Loucy (cell line): ENCODE measurements around the gene SLC22A17.

ENCODE experiments used
- H2AFZ ChIP-seq: fragments of 200-600 bp; sonication (generic); 2 replicates; pipeline ENCODE4 v1.6.0; 2016; ENCODE audit warnings: antibody characterized with exemption, mild to moderate bottlenecking, low read length, moderate library complexity
- H3F3A ChIP-seq: fragments of 200-600 bp; 2 replicates; pipeline ENCODE4 v1.6.0; 2016; ENCODE audit warnings: antibody characterized with exemption, low read depth, mild to moderate bottlenecking
- H3K27me3 ChIP-seq: fragments of 200-600 bp; sonication (generic); 2 replicates; pipeline ENCODE4 v1.6.1; 2014; ENCODE audit warnings: low read length, mild to moderate bottlenecking; ENCODE audit not compliant: insufficient read depth, poor library complexity, severe bottlenecking
- H3K36me3 ChIP-seq: fragments of 200-600 bp; sonication (generic); 2 replicates; pipeline ENCODE4 v1.6.1; 2016; ENCODE audit warnings: low read length; ENCODE audit not compliant: insufficient read depth
- H3K4me1 ChIP-seq: fragments of 200-600 bp; sonication (generic); 2 replicates; pipeline ENCODE4 v1.5.1; 2014; ENCODE audit warnings: low read length, mild to moderate bottlenecking; ENCODE audit not compliant: insufficient read depth, poor library complexity, severe bottlenecking
- H3K4me2 ChIP-seq: fragments of 200-600 bp; sonication (generic); 2 replicates; pipeline ENCODE4 v1.6.0; 2014; ENCODE audit warnings: antibody characterized with exemption, low read length, low read depth, mild to moderate bottlenecking; ENCODE audit not compliant: poor library complexity, severe bottlenecking
- H3K4me3 ChIP-seq: fragments of 200-600 bp; sonication (generic); 2 replicates; pipeline ENCODE4 v1.5.1; 2014; ENCODE audit warnings: low read length, mild to moderate bottlenecking, mixed read lengths; ENCODE audit not compliant: poor library complexity, severe bottlenecking
- H3K79me2 ChIP-seq: fragments of 200-600 bp; sonication (generic); 2 replicates; pipeline ENCODE4 v1.6.1; 2014; ENCODE audit warnings: low read length; ENCODE audit not compliant: insufficient read depth
- H3K9ac ChIP-seq: fragments of 200-600 bp; sonication (generic); 2 replicates; pipeline ENCODE4 v1.6.0; 2014; ENCODE audit warnings: mild to moderate bottlenecking, low read depth, low read length, moderate library complexity; ENCODE audit not compliant: poor library complexity, severe bottlenecking
- H3K9me2 ChIP-seq: fragments of 200-600 bp; sonication (generic); replicated peaks from 2 replicates; pipeline ENCODE4 v1.6.1; 2016; ENCODE audit warnings: low read depth, low read length, mixed read lengths
- H3K9me3 ChIP-seq: fragments of 200-600 bp; sonication (generic); 2 replicates; pipeline ENCODE4 v1.6.1; 2014; ENCODE audit warnings: mild to moderate bottlenecking, antibody characterized with exemption, low read length, low read depth; ENCODE audit not compliant: insufficient read depth
- H4K20me1 ChIP-seq: fragments of 200-600 bp; sonication (generic); 2 replicates; pipeline ENCODE4 v1.6.0; 2014; ENCODE audit warnings: antibody characterized with exemption, low read length, mild to moderate bottlenecking; ENCODE audit not compliant: insufficient read depth, poor library complexity, severe bottlenecking
- CTCF ChIP-seq: fragments of 200-600 bp; sonication (generic); conservative IDR thresholded peaks from 2 replicates; pipeline ENCODE4 v1.5.1; 2014; ENCODE audit warnings: mild to moderate bottlenecking, antibody characterized with exemption, low read length
- EZH2phosphoT487 ChIP-seq: fragments of 200-600 bp; IDR thresholded peaks from 2 replicates; pipeline ENCODE4 v1.6.1; 2018; ENCODE audit warnings: antibody characterized with exemption, mild to moderate bottlenecking, moderate library complexity, borderline replicate concordance

Gene SLC22A17

GRCh38 chr14:23344481-23344880 is 8.2 kb downstream of the SLC22A17 start:
- no peak overlapping the region for H3K4me2 ChIP-seq
- H3K4me1 ChIP-seq: no peaks in the 10 kb centered on the region
- TF ChIP-seq CTCF (0 out of 2 replicates have a peak, but pooled peaks have one; percentile 10), EZH2phosphoT487 (no peak)
- H3F3A ChIP-seq: no peaks in the 10 kb centered on the region
- no peaks in the 10 kb centered on the region for H3K79me2 ChIP-seq
- H4K20me1 ChIP-seq: no peaks in the 10 kb centered on the region
- H2AFZ ChIP-seq: no peak overlapping the region; the same call in 1 of the 2 replicates
- H3K4me3 ChIP-seq: no peak overlapping the region
- H3K27me3 ChIP-seq: no peaks in the 10 kb centered on the region
- H3K9me3 ChIP-seq: peaks cover 4% of the 10 kb centered on the region; the same call in 1 of the 2 replicates
- H3K36me3 ChIP-seq: no peaks in the 10 kb centered on the region
- no peak overlapping the region for H3K9ac ChIP-seq
- H3K9me2 ChIP-seq: no peaks in the 10 kb centered on the region

GRCh38 chr14:23339506-23340268 is 13.0 kb downstream of the SLC22A17 start:
- H3K9me3 ChIP-seq: peaks cover 4% of the 10 kb centered on the region; the same call in 1 of the 2 replicates
- no peaks in the 10 kb centered on the region for H3K27me3 ChIP-seq
- no peaks in the 10 kb centered on the region for H4K20me1 ChIP-seq
- no peaks in the 10 kb centered on the region for H3F3A ChIP-seq
- no peak overlapping the region for H3K4me2 ChIP-seq
- H3K36me3 ChIP-seq: no peaks in the 10 kb centered on the region
- no peak overlapping the region for H3K9ac ChIP-seq
- no peaks in the 10 kb centered on the region for H3K79me2 ChIP-seq
- H3K4me3 ChIP-seq: no peak overlapping the region
- no peaks in the 10 kb centered on the region for H3K4me1 ChIP-seq
- no peak for TF ChIP-seq EZH2phosphoT487
- no peak for TF ChIP-seq CTCF
- H2AFZ ChIP-seq: no peak overlapping the region
- no peaks in the 10 kb centered on the region for H3K9me2 ChIP-seq

GRCh38 chr14:23335623-23336022 is 17.1 kb downstream of the SLC22A17 start:
- Histone ChIP-seq H3K4me1 (no peaks in the 10 kb centered on the region), H3K4me3 (no peak overlapping the region), H2AFZ (no peak overlapping the region), H3K9me2 (no peaks in the 10 kb centered on the region), H4K20me1 (no peaks in the 10 kb centered on the region), H3K4me2 (no peak overlapping the region), H3K9me3 (peaks cover 4% of the 10 kb centered on the region; the same call in 1 of the 2 replicates), H3K36me3 (no peaks in the 10 kb centered on the region), H3K79me2 (no peaks in the 10 kb centered on the region), H3K9ac (no peak overlapping the region), H3K27me3 (no peaks in the 10 kb centered on the region), H3F3A (no peaks in the 10 kb centered on the region)
- TF ChIP-seq CTCF (no peak), EZH2phosphoT487 (no peak)
